IPS-NIHi7 (cell line): ENCODE measurements around the gene GAST.

ENCODE experiments used
- DNase-seq: peaks from one replicate; pipeline ENCODE4 v3.0.0; 2012; ENCODE audit warnings: mixed read lengths; ENCODE audit errors: extremely low spot score

Gene GAST

GRCh38 chr17:41739661-41740352 is 27.7 kb downstream of the GAST start:
- DNase-seq = no peak

GRCh38 chr17:41740506-41740905 is 28.4 kb downstream of the GAST start:
- no peak for DNase-seq

GRCh38 chr17:41741709-41742108 is 29.6 kb downstream of the GAST start:
- DNase-seq = no peak

- DNase-seq = no peak
Observed at GRCh38 chr17:41748275-41748674, 36.1 kb downstream of the GAST start.

- no peak for DNase-seq
Observed at GRCh38 chr17:41750862-41751261, 38.7 kb downstream of the GAST start.

GRCh38 chr17:41751288-41751687 is 39.2 kb downstream of the GAST start:
- no peak for DNase-seq

GRCh38 chr17:41754066-41754465 is 41.9 kb downstream of the GAST start:
- no peak for DNase-seq

- no peak for DNase-seq
Observed at GRCh38 chr17:41758601-41759000, 46.5 kb downstream of the GAST start.

GRCh38 chr17:41760878-41761277 is 48.7 kb downstream of the GAST start:
- no peak for DNase-seq

GRCh38 chr17:41762391-41762790 is 50.3 kb downstream of the GAST start:
- DNase-seq = no peak

- DNase-seq = no peak
Observed at GRCh38 chr17:41762841-41763240, 50.7 kb downstream of the GAST start.

GRCh38 chr17:41763327-41763726 is 51.2 kb downstream of the GAST start:
- no peak for DNase-seq
